GM19099 (cell line): Measurements from ENCODE around the gene SH2D7.

Experiments
- POLR2A ChIP-seq: IDR thresholded peaks from 3 replicates; pipeline ENCODE4 v1.6.1; 2011; ENCODE audit warnings: low read depth; ENCODE audit not compliant: insufficient read length; ENCODE audit errors: extremely low read depth

SH2D7 gene

DNA sequence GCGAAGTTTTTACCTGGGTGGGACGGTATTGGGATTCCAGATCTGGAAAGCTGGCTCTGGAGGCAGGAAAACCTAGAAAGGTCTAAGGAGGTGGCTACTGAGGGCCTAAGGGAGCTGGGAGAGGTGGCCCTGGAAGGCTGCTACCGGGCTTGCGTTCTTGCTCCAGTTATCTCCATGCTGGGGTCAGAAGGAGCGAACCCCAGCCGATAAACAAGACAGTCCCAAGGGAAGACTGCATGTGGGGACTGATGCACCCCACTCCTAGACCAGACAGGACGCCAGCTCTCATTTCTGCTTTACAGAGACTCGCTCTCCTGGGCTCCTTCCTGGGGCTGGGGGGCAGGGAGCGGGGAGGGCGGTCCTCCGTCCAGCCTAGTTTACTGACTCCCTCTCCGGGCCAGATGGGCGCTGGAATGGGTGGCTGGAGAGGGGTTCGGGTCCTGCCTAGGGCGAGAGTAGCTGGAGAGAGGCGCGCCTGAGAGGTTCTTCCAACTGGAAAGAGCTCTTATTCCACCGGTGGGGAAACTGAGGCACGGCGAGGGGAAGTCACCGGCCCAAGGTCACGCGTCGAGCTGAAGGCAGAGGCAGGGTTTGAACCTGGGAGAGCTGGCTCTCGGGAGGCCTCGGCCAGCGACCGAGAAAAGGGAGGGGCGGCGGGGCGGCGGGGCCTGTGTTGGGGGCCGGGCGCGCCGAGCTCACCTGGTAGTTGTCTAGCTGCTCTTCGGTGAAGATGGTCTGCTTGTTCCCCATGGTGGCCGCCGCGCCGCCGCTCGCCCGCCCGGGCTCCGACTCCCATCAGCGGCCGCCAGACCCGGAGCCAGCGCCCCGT, 38.3 kb downstream of the SH2D7 start:
- no peak for TF ChIP-seq POLR2A

DNA sequence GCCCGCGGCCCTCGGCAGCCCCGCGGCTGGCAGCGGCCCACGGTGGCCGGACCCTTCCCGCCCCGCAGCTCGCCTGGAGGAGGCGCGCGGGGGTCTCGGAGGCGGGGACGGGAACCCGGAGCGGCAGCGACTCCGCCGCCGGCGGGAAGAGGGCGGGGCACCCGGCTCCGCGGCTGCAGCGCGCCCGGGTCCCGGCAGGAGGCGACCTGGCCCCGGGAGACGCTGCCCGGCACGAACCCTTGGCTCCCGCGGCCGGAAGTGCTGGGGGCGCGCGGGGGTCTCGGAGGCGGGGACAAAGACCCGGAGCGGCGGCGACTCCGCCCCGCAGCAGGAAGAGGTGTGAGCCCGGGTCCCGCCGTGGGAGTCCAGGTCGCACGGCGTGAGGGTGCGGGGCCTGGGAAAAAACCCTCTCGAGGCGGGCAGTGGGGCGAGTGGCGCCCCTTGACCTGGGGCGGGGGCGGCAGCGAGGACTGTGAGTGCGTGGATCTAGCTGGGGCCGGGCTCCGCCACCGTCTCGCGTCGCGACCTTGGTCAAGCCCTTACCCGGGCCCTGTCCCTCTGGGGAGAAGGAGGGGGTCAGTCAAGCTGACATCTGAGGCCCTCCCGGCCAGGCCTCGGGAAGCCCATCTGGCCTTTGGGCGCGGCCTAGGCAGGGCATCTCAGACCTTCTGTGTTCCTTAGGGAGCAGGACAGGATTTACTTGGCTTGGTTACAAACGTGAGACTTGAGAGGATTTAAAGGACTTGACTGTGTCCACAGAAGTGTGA, 39.1 kb downstream of the SH2D7 start, which contains the start of gene CIB2:
Gene CIB2, minus strand, starts transcription at position 151 of the 767 bp plus-strand sequence. CDS start 230 bp downstream, outside the sequence.
- TF ChIP-seq POLR2A: peak; percentile 64

DNA sequence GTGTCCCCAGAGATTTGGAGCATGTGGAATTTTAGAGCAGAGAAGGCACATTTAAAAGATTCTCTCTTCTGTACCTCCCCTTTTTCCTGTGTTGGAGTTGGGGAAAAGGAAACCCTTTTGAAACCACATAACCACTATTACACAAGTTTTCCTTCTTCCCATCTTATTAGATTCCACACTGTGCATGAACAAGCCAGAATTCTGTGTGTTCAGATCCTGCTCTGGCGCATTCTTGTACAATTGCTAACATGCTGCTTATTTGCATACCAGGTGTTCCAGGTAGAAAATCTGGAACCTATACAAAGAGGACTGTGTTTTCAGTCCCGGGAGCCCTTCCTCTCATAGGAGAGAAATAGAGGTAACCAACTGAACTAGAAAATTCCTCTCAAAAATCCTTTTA, 41.4 kb downstream of the SH2D7 start:
- no peak for TF ChIP-seq POLR2A

DNA sequence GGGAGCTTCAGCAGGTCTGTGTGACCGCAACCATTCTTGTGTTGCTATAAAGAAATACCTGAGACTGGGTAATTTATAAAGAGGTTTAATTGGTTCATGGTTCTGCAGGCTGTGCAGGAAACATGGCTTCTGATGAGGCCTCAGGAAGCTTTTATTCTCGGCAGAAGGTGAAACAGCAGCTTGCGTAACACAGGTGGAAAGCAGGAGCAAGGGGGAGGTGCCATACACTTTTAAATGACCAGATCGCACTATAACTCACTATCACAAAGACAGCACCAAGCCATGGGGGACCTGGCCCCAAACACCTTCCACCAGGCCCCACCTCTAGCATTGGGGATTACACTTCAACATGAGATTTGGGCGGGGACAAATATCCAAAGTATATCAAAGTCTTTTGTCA, 47.2 kb downstream of the SH2D7 start:
- no peak for TF ChIP-seq POLR2A

DNA sequence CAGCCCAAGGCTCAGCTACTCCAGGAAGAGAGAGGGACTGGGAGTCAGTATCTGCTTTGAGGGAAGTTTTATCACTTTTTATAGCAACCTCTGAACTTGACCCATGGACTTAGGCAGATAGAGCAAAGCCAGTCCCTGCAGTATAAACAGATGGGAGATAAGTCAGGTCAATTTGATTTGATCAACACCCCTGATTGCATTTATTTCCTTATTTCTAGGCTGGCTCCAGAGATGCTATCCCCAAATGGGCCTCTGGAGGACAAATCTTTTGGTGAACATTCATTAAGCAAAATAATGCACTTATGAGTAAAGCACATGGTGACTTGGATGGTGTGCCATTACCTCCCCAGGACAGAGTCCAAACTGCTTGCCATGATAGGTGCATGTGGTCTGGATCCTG, 47.9 kb downstream of the SH2D7 start:
- no peak for TF ChIP-seq POLR2A

DNA sequence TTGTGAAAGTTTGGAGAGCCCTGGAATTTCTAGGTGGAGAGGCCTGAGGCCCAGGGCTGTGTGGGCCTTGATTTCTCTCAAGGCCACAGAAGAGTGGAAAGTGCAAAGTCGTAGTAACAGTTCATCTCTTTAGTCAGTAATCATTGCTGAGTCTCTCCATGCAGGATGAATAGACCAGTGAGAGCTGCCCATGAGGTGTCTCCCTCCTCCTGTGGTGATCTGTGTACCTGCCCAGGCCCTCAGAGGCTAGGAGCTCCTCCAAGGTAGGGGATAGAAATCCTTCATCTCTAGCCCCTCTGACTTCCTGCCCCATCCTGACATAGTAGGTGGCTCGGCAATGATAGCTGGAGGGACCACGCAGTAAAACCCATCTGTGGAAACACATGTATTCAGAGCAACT, 50.0 kb downstream of the SH2D7 start:
- no peak for TF ChIP-seq POLR2A

DNA sequence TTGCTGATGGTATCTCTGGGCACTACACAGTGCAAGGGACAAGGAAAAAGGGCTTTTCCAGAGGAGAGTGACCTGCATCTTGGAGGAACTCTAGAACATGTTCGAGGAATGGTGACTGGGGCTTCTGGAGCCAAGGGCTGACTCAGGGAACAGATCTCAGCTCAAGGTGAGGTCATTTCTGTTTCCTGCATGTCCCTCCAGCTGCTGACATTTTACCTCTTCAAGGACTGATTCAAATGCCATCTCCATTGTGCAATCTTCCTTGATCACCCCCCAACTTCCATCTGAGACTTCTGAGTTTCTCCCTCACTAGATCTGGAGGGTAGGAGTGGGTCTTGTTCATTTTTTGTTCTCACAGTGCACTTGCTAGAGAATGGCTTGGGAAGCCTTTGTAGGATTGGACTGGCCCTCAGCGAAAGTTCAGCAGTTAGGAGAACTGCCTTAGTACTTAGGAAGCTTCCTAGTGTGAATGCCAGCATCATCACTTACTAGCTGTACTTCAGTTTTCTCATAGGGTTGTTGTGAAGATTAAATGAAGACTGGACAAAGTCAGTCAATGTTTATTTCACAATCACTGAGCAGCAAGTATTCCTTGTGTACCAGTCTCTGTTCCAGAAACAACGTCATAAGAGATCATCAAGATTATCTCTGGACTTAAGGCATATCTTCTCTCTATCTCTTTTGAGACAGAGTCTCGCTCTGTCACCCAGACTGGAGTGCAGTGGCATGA, 54.2 kb downstream of the SH2D7 start:
- TF ChIP-seq POLR2A: no peak

DNA sequence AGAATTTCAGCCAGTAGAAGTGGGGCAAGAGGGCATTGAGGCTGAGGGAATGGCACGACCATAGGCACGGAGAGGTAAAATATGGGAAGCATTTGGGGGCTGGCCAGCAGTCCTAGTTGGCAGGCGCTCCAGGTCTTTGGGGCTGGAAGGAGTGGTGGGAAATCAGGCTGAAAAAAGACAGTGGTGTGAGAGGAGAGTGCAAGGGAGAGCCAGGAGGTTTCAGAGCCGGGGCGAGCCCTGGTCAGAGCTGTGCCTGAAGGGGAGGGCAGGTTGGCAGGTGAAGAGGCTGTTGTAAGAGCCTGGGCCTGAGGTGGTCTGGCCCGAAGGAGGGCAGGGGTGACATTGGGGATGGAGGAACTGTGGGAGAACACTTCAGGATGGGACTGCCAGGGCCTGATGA, 55.2 kb downstream of the SH2D7 start:
- no peak for TF ChIP-seq POLR2A

DNA sequence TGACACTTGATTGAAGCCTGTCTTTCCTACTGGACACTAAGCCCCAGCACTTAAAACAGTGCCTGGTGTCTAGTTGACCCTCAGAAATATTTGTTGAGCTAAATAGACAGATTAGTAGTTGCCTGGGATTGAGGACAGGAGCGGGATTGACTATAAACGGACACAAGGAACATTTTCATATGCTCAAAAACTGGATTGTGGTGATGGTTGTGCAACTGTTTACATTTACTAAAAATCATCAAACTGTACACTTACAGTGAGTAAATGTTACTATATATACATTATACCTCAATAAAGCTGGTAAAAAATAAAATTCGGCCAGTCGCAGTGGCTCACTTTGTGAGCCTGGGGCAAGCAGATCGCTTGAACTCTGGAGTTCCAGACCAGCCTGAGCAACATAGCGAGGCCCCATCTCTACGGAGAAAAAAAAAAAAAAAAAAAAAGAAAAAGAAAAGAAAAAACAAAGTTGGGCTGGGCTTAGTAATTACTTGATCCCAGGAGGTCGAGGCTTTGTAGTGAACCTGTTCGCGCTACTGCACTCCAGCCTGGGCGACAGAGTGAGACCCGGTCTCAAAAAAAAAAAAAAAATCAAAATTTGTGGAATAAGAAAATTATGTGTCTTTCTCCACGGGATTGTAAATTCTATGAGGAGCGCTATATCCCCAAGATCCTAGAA, 56.2 kb downstream of the SH2D7 start:
- no peak for TF ChIP-seq POLR2A

DNA sequence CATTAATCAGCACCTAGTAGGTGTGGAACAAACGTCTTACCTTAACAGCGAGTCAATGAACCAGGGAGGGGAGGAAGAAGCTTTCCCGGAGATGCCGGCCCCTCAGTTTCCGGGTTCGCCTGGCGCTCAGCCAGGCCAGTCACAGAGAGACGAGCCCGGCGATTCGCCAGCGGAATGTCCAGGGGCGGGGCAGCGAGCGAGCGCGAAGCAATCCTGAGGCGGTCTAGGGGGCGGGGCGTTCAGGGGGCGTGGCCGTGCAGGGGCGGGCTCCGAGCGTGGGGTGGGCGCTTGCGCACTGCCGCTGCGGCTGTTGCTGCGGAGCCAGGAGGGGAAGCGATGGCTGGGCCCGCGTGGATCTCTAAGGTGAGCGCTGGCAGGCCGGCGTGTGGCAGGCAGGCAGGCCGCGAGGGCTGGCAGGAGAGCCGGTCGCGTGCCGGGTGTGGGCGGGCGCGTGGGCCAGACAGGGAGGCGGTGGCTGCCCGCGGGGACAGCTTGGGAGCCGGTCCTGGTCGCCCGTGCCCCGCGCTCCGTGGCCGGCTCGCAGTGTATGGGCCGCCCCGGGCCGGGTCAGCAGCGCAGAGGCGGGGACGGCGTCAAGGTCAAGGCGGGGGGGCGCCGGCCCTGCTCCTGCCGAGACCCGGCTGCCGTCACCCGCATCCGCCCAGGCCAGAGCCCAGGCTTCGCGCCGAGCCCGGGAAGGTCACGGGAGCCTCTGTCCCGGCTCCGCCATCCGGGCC, 56.9 kb downstream of the SH2D7 start, which contains the start of gene IDH3A:
Gene IDH3A, plus strand, starts transcription at position 295 of the 737 bp plus-strand sequence. Its CDS starts 42 bp downstream, at position 337.
- TF ChIP-seq POLR2A: peak; percentile 94

DNA sequence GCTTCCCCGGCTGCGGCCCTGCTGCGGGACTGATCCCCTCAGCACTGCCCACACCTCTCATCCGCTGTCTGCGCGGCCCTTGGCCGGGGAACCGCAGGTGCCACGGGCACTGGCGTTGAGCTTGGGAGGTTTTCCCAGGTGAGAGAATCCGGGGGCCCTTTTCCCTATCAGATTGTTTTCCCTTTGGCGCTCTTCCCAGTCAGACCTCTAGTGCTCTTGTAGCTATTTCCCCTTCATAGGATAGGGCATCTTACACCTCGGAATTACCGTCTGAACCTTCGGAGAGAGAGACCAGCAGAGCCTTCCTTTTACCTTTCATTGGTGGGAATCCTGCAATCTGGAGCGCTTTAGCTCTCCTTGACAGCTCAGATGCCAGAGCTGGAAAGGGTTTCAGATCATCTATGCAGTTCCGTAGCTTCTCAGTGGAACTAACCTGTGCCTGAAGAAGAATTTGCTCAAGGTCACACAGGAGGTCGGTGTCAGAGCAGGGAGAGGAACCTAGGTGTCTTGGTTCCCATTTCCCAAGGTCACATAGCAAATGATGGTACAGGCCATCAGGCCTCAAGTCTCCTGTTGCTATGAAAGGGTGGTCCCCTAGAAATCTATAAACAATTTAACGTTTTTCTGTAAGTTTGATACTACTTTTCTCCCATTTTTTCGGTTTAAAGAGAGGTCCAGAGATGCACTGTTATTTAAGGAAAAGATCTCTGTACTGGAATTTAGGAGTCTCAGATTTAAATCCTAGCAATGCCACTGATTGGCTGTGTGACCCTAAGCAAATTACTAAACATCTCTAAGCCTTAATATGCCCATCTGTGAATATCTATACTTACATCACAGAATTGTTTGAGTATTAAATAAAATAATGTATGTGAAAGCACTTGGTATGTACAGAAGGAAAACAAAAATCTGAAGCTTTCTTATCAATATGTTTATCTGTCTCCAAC, 57.7 kb downstream of the SH2D7 start:
- no peak for TF ChIP-seq POLR2A
